ENCODE measurements around the gene MTSS2.

The MTSS2 gene

DNA sequence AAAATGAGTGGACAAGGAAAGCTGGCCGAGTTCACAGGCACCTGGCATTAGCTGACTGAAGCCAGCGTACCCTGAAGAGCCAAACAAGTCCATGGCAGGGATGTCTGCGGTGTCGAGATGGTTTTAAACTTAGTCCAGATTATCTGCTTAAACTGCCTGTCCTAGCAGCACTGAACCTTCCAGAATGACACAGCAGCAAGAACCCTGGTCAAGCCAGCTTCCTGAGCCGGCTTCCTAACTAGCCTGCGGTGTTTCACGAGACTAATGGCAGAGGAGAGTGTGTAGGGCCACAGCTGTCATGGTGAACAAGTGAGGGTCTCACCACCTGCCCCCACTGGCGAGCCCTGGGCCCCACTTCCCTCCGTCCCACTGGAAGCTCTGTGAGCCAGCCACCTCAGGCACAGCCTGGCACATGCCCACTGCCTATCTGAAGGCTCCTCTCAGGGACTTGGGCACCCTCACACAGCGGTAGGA, 28.8 kb upstream of the MTSS2 start:
- no peak for DNase-seq (ENCODE audit: low spot score)

GRCh38 chr16:70713824-70714223, 28.0 kb upstream of the MTSS2 start:
- no peak for DNase-seq (ENCODE audit: low spot score)

DNA sequence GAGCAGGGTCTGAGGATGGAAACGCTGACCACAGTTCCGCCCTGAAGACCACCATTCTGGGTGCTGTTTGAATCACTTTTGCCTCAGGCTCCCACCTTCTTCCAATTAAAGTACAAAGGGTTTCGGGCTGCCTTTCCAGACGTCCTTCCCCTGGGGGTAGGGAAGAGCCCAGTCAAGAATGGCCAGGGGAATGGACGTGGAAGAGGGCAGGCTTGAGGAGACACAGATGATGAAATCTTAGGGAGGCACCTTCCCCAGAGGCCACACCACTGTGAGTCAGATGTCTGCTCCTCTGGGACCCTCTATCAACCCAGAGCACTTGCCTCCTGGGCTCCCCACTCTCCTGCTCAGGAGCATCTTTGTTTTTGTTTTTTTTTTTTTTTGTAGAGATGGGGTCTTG, 27.5 kb upstream of the MTSS2 start:
- no peak for DNase-seq (ENCODE audit: low spot score)

DNA sequence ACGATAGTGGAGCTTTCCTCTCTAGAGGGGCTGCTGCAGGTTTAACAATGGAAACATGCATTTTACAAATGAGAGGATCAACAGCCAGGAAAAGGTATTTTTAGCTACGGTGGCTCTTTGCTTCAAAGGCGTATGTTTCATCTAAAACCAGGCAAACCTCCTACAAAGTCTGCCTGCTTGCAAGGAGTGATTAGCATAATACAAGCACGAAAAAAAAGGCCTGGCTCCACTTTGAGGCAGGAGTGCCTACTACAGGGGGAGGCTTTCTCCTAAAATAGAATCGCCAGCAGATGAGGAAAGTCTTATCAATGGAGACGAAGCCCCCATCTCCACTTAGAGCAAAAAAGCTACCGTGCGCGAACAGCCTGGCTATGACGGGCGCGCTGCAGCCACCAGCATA, 27.1 kb upstream of the MTSS2 start:
- no peak for DNase-seq (ENCODE audit: low spot score)

DNA sequence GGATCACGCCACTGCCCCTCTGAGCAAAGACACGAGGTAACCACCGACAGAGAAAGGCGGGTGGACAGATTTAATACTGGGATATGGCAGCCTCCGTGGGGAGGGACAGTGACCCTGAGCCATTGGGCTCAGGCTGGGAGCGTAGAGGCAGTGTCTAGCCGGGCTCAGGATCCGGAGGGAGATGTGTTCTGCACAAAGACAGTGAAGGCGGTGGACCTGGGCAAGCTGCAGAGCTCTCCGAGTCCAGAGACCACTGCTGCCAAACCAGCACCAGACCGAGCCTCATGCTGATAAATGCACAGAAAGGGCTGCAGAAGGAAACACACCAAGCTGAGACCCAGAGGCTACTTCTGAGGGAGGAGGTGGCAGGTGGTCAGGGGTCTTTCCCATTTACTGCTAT, 26.5 kb upstream of the MTSS2 start:
- DNase-seq (ENCODE audit: low spot score), result no peak

- DNase-seq (ENCODE audit: low spot score), result no peak
Measured at GRCh38 chr16:70711211-70712031, 25.6 kb upstream of the MTSS2 start.

- no peak for DNase-seq (ENCODE audit: low spot score)
Measured at GRCh38 chr16:70710422-70711210, 24.8 kb upstream of the MTSS2 start.

GRCh38 chr16:70709942-70710341, 24.1 kb upstream of the MTSS2 start:
- DNase-seq (ENCODE audit: low spot score), result no peak

DNA sequence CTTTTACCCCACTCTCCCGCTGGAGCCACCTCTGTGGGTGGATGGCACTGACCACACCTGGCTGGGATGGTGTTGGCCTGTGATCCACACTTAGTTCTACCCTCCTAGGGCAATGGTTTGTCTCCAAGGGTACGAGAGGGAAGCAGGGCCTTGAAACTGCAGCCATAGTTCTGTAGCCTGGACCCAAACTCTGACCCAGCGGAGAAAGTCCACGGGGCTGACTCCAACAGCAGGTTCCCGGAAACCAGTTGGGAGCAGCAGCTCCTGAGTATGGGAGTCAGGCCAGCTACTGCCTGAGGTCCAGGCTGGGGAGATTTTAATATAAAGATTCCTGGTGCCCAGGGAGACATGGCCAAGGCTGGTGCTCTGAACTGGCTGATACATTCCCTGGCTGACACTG, 23.6 kb upstream of the MTSS2 start:
- no peak for DNase-seq (ENCODE audit: low spot score)

GRCh38 chr16:70708366-70709246, 22.8 kb upstream of the MTSS2 start:
- DNase-seq (ENCODE audit: low spot score), result no peak

GRCh38 chr16:70706948-70707465, 21.2 kb upstream of the MTSS2 start:
- DNase-seq (ENCODE audit: low spot score), result no peak

DNA sequence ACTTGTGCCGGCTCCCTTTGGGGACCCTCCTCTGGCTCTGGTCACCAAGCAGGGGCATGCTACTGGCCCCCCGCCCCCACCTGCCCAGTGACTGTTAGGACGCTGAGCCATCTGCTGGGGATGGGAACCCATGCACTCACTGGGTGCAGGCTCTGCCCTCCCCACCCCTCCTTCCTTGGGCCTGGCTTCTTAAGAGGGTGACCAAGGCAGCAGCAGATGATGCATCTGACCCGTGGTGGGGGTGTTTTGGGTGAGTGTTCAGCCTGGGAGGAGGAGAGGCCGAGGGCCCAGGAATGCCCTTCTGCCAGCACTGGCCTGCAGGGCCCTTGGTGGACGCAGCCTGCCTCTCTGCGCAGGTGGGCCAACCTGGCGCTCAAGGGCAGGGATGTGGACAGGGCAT, 19.2 kb upstream of the MTSS2 start:
- no peak for DNase-seq (ENCODE audit: low spot score)

GRCh38 chr16:70704586-70704985, 18.7 kb upstream of the MTSS2 start:
- DNase-seq (ENCODE audit: low spot score), result no peak

DNA sequence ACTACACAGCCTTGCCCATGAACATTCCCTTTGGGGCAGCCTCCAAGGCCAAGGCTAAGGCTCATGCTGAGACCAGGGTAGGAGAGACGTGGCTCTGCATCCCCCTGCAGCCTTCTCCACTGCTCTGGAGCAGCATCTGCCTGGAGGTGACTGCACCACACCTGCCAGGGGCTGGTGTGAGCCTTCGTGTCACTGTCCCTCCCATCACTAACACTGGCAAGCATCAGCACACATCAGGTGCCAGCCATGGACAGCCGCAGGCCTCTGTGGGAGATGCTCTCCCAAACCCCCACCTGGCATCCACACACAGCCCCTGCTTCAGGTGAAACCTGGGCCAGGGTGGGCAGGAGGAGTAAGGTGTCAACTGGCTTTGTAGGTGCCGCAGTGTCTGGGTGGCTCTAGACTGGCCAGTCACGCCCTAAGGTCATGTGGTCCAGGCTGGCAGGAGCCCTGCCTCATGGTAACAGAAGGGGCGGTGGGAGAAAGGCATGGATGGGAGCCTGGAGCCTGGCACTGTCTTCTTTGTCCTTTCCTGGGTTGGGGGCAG, 18.1 kb upstream of the MTSS2 start:
- no peak for DNase-seq (ENCODE audit: low spot score)

DNA sequence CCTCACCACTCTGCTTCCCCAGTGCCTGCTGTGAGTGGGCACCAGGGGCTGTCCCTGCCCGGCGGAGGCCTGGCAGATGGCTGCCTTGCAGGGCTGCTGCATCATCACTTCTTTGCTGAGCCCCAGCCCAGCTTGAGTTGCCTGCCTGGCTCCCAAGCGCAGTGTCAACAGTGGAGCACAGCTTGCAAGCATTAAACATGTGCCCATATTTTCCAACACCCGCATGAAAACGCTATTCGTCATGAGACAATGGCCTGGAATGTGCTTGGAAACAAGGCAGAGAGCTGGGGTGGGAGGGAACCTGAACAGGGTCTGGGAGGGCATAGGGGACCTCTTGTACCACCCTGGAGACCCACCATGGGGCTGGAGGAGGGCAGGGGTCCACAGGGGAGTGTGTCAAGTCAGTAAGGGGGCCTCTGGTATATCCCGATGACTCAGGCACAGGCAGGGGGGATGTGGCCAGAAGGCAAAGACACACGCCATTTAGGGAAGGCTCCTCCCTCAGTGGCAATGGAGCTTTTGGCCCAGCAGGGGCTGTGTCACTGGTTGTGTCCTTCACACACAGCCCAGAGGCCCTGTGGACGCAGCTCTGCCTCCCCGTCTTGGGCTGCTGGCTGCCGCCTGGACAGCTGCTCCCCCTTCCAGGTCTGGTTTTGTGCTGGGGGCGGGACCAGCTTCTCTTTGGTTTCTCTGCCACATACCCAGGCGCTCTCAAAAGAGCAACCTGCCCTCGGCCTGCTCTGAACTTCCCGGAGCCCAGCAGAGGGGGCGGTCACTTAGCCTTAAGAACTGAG, 17.4 kb upstream of the MTSS2 start:
- DNase-seq (ENCODE audit: low spot score), result no peak

GRCh38 chr16:70702624-70703023, 16.8 kb upstream of the MTSS2 start:
- DNase-seq (ENCODE audit: low spot score), result no peak

GRCh38 chr16:70701998-70702397, 16.1 kb upstream of the MTSS2 start:
- DNase-seq (ENCODE audit: low spot score), result no peak

- DNase-seq (ENCODE audit: low spot score), result no peak
Measured at GRCh38 chr16:70701596-70701995, 15.7 kb upstream of the MTSS2 start.

GRCh38 chr16:70701036-70701435, 15.2 kb upstream of the MTSS2 start:
- no peak for DNase-seq (ENCODE audit: low spot score)

DNA sequence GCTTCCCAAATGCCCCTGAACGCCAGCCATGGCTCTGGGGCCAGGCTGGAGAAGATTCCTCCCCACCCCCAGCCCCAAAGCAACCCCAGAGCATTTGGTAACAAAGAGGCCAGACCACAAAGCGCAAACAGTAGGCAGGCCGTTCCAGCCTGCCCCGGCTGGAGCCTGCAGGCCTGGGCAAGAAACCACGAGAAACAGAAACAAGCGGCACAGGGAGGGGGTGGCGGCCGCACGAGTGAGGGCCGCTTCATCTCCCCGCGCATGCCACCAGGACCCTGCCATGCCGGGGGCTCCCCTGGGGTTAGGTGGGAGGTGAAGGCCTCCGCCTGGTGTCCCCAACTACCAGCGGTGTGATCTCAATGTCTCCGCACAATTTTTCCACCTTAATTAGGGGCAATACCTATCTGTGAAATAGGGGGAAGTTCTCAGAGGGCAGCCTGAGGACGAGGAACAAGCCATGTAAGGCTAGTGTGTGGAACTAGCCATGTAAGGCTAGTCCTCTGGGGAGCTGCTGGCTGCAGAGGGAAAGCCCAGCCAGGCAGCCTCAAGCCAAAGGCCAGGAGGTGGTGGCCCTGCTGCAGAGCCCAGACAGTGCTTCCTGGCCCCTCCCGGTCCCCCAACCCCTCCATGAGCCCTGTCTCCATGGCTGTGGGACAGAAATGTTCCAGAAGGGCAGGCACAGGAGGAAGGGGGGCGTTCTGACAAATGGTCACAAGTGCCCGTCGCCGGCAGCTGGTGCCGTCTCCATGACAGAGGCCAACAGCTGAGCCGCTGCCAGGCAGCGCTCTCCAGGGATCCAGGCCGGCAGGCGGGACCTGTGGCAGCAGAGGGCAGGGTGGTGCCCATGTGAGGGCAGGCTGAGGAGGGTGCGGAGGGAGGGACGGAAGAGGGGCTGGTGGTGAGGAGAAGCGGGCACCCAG, 14.5 kb upstream of the MTSS2 start:
- DNase-seq (ENCODE audit: low spot score), result no peak

Data from RKO (cell line).